GM18517 (cell line): ENCODE results near the gene SNCB.
"Not testable (repeated sequence)": the region's sequence is repeated elsewhere in the genome, so short reads cannot be mapped to it uniquely, and the experiment has no call there.

ENCODE experiments used
- ATAC-seq: cut with Tn5 transposase; IDR thresholded peaks from one replicate; pipeline ENCODE4 v1.9.1; 2021; ENCODE audit warnings: mild to moderate bottlenecking, moderate library complexity; ENCODE audit not compliant: unreplicated experiment

The SNCB gene

GRCh38 chr5:176606032-176606431 is 24.3 kb downstream of the SNCB start:
- no peak for ATAC-seq

GRCh38 chr5:176603091-176603490 is 27.2 kb downstream of the SNCB start:
- no peak for ATAC-seq

GRCh38 chr5:176601901-176602482 is 28.3 kb downstream of the SNCB start:
- no peak for ATAC-seq

GRCh38 chr5:176599749-176600430 is 30.4 kb downstream of the SNCB start:
- not testable (repeated sequence) for ATAC-seq

GRCh38 chr5:176597417-176598389 is 32.6 kb downstream of the SNCB start:
- no peak for ATAC-seq

GRCh38 chr5:176596689-176597416 is 33.5 kb downstream of the SNCB start:
- ATAC-seq: peak; percentile 51

GRCh38 chr5:176596069-176596644 is 34.2 kb downstream of the SNCB start:
- ATAC-seq: no peak

GRCh38 chr5:176595386-176595943 is 34.9 kb downstream of the SNCB start:
- ATAC-seq: no peak

GRCh38 chr5:176594554-176594953 is 35.8 kb downstream of the SNCB start:
- ATAC-seq: no peak

- no peak for ATAC-seq
These were observed 37.0 kb downstream of the SNCB start for GRCh38 chr5:176593273-176593869.

GRCh38 chr5:176592573-176592972 is 37.8 kb downstream of the SNCB start:
- ATAC-seq: no peak

GRCh38 chr5:176591667-176592066 is 38.7 kb downstream of the SNCB start:
- ATAC-seq: not testable (repeated sequence)

- ATAC-seq: no peak
These were observed 40.2 kb downstream of the SNCB start for GRCh38 chr5:176590035-176590717.

- no peak for ATAC-seq
These were observed 41.1 kb downstream of the SNCB start for GRCh38 chr5:176589039-176589769.

- no peak for ATAC-seq
These were observed 42.0 kb downstream of the SNCB start for GRCh38 chr5:176588297-176588696.

GRCh38 chr5:176587398-176587797 is 42.9 kb downstream of the SNCB start:
- ATAC-seq: no peak

GRCh38 chr5:176583076-176583475 is 47.3 kb downstream of the SNCB start:
- no peak for ATAC-seq

- no peak for ATAC-seq
These were observed 49.0 kb downstream of the SNCB start for GRCh38 chr5:176581361-176581760.

- no peak for ATAC-seq
These were observed 51.0 kb downstream of the SNCB start for GRCh38 chr5:176579323-176579722.
